ENCODE results near the gene PPP1R11. TPM values are rescaled to one million over a fixed set of nuclear protein-coding genes. Genes with fewer than 3 reads are reported as not detected.

Gene PPP1R11
- total and polyA plus RNA-seq, 2 of the 13 experiments (the other 11 are each of a cell fraction or from before 2014, with no cell fraction given), result 32.1 to 58.9 TPM

DNA sequence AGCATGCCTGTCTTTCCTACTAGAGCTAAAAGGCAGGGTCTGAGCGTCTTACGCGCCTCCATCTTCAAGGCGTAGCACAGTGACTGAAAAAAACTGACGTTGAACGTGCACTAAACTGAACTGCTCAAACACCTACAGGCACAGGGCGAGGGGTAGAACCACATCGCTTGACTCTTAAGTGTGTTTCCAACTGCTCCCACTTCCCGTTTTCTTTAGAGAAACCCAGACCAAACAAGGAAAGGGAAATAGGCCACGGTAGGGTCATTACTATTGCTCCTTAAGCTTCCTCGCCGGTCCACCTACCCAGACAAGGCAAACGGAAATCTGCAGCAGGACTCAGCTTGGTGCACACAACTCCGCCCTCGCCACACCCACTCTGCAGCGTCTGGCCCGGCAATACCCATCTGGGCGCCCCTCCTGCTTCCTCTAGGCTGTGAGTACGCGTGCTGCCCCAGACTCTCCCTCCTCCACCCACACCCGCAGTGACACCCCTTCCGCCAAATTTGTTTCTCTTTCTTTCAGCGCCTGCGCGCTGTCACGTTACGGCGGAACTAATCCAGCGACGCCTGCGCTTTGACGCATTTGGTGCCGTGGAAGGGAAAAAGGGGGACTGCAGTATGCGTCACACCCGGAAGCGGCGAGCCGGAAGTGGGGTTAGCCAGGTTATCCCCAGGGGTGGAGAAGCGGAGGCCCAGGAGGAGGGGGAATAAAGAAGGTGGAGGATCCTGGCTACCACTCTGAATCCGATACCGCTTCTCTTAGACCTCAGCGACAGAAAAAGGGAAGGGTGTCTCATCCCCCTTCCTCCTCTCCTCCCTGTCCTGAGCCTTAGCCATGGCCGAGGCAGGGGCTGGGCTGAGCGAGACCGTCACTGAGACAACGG, at the start of gene PPP1R11 (continued):
- TF ChIP-seq TAF15 (IDR thresholded peaks at IDR 0.05; ENCODE audit: low read depth, low read length, poor library complexity, severe bottlenecking), result peak; percentile 61
- no peak for TF ChIP-seq HNRNPUL1 (IDR thresholded peaks at IDR 0.05; ENCODE audit: low read depth, low read length)
- no peak for TF ChIP-seq KDM1A (CRISPR knock-in tag; IDR thresholded peaks at IDR 0.05)
- TF ChIP-seq EZH2 (conservative IDR thresholded peaks at IDR 0.05; ENCODE audit: low read depth, low read length), result no peak
- no peak for TF ChIP-seq ZNF652 (CRISPR knock-in tag; IDR thresholded peaks at IDR 0.05; ENCODE audit: borderline replicate concordance, low read depth)
- TF ChIP-seq, protein P1, sequence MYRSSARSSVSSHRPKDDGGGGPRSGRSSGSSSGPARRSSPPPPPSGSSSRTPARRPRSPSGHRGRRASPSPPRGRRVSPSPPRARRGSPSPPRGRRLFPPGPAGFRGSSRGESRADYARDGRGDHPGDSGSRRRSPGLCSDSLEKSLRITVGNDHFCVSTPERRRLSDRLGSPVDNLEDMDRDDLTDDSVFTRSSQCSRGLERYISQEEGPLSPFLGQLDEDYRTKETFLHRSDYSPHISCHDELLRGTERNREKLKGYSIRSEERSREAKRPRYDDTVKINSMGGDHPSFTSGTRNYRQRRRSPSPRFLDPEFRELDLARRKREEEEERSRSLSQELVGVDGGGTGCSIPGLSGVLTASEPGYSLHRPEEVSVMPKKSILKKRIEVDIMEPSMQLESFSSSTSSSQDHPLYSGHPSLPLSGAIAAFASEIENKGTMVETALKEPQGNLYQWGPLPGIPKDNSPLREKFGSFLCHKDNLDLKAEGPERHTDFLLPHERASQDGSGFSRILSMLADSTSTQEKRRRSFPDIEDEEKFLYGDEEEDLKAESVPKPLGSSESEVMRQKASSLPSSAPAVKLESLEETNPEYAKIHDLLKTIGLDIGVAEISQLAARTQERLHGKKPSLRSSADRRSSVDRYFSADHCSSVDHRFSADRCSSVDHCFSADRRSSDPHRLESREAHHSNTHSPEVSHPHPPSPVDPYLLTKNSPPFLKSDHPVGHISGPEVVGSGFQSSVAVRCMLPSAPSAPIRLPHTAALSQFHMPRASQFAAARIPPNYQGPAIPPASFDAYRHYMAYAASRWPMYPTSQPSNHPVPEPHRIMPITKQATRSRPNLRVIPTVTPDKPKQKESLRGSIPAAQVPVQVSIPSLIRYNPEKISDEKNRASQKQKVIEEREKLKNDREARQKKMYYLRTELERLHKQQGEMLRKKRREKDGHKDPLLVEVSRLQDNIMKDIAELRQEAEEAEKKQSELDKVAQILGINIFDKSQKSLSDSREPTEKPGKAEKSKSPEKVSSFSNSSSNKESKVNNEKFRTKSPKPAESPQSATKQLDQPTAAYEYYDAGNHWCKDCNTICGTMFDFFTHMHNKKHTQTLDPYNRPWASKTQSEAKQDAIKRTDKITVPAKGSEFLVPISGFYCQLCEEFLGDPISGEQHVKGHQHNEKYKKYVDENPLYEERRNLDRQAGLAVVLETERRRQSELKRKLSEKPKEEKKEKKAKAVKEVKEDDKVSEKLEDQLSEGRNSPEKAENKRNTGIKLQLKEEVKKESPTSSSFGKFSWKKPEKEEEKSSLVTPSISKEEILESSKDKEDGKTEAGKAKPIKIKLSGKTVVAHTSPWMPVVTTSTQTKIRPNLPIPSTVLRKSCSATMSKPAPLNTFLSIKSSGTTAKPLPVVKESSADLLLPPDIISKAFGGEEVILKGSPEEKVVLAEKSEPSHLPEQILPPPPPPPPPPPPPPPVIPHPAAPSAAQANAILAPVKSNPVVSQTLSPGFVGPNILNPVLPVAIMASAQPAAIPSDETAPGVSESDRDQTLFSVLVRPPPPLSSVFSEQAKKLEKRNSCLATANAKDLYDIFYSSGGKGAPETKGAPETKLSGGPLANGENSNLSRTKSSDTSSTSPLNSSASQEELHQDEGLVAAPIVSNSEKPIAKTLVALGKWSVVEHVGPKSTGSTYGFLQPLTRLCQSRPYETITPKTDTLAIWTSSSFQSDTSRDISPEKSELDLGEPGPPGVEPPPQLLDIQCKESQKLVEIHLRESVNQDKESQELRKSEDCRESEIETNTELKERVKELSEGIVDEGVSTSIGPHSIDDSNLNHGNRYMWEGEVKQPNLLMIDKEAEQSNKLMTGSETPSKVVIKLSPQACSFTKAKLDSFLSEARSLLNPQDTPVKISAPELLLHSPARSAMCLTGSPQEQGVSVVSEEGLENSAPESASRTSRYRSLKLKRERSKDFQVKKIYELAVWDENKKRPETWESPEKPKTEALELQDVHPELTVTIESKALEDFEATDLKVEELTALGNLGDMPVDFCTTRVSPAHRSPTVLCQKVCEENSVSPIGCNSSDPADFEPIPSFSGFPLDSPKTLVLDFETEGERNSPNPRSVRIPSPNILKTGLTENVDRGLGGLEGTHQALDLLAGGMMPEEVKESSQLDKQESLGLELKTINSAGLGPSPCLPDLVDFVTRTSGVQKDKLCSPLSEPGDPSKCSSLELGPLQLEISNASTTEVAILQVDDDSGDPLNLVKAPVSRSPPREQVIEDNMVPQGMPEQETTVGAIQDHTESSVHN (CRISPR knock-in tag; IDR thresholded peaks at IDR 0.05), result no peak
- peak; percentile 88 for TF ChIP-seq TGIF2 (CRISPR knock-in tag; IDR thresholded peaks at IDR 0.05)
- TF ChIP-seq TRIM24 (CRISPR knock-in tag; IDR thresholded peaks at IDR 0.05), result no peak
- no peak for TF ChIP-seq ZNF773 (CRISPR knock-in tag; IDR thresholded peaks at IDR 0.05; ENCODE audit: borderline replicate concordance)
- TF ChIP-seq, protein P2, sequence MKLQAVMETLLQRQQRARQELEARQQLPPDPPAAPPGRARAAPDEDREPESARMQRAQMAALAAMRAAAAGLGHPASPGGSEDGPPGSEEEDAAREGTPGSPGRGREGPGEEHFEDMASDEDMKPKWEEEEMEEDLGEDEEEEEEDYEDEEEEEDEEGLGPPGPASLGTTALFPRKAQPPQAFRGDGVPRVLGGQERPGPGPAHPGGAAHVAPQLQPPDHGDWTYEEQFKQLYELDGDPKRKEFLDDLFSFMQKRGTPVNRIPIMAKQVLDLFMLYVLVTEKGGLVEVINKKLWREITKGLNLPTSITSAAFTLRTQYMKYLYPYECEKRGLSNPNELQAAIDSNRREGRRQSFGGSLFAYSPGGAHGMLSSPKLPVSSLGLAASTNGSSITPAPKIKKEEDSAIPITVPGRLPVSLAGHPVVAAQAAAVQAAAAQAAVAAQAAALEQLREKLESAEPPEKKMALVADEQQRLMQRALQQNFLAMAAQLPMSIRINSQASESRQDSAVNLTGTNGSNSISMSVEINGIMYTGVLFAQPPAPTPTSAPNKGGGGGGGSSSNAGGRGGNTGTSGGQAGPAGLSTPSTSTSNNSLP (IDR thresholded peaks at IDR 0.05; ENCODE audit: low read depth, low read length), result peak; percentile 43; the same call in 1 of the 2 replicates
- no peak; the same call in 1 of the 2 replicates for TF ChIP-seq ZNF772 (CRISPR knock-in tag; IDR thresholded peaks at IDR 0.05)
- TF ChIP-seq U2AF1 (optimal IDR thresholded peaks at IDR 0.05; ENCODE audit: low read depth, low read length), result peak; percentile 68
